ENCODE measurements around the gene ZNF385D.

The ZNF385D gene

GRCh38 chr3:21414506-21414905 lies 336.5 kb downstream of the ZNF385D start:
- no peak for DNase-seq (ENCODE audit: low read depth)
- in situ Hi-C loops (cut with HindIII; ENCODE audit: low sequenced_read_pairs), result no loop called here
- no peak for TF ChIP-seq CTCF (IDR thresholded peaks at IDR 0.05; ENCODE audit: low read depth, low read length, missing control alignments)
- H3K4me3 ChIP-seq (ENCODE audit: low read depth, low read length), result no peak overlapping the region

- in situ Hi-C loops (cut with HindIII; ENCODE audit: low sequenced_read_pairs), result no loop called here
- no peak for TF ChIP-seq CTCF (IDR thresholded peaks at IDR 0.05; ENCODE audit: low read depth, low read length, missing control alignments)
- DNase-seq (ENCODE audit: low read depth), result no peak
- no peak overlapping the region for H3K4me3 ChIP-seq (ENCODE audit: low read depth, low read length)
Observed at GRCh38 chr3:21411058-21411457, 340.0 kb downstream of the ZNF385D start.

- in situ Hi-C loops (cut with HindIII; ENCODE audit: low sequenced_read_pairs), result no loop called here
- no peak for DNase-seq (ENCODE audit: low read depth)
- TF ChIP-seq CTCF (IDR thresholded peaks at IDR 0.05; ENCODE audit: low read depth, low read length, missing control alignments), result no peak
- no peak overlapping the region for H3K4me3 ChIP-seq (ENCODE audit: low read depth, low read length)
Observed at GRCh38 chr3:21409401-21409800, 341.6 kb downstream of the ZNF385D start.

- H3K4me3 ChIP-seq (ENCODE audit: low read depth, low read length), result no peak overlapping the region
- TF ChIP-seq CTCF (IDR thresholded peaks at IDR 0.05; ENCODE audit: low read depth, low read length, missing control alignments), result no peak
- no peak for DNase-seq (ENCODE audit: low read depth)
- in situ Hi-C loops (cut with HindIII; ENCODE audit: low sequenced_read_pairs), result no loop called here
Observed at GRCh38 chr3:21407743-21408142, 343.3 kb downstream of the ZNF385D start.

GRCh38 chr3:21405671-21406667 lies 345.0 kb downstream of the ZNF385D start:
- H3K4me3 ChIP-seq (ENCODE audit: low read depth, low read length), result no peak overlapping the region
- DNase-seq (ENCODE audit: low read depth), result no peak
- no peak for TF ChIP-seq CTCF (IDR thresholded peaks at IDR 0.05; ENCODE audit: low read depth, low read length, missing control alignments)
- in situ Hi-C loops (cut with HindIII; ENCODE audit: low sequenced_read_pairs), result no loop called here

- in situ Hi-C loops (cut with HindIII; ENCODE audit: low sequenced_read_pairs), result no loop called here
- H3K4me3 ChIP-seq (ENCODE audit: low read depth, low read length), result no peak overlapping the region
- DNase-seq (ENCODE audit: low read depth), result no peak
- no peak for TF ChIP-seq CTCF (IDR thresholded peaks at IDR 0.05; ENCODE audit: low read depth, low read length, missing control alignments)
Observed at GRCh38 chr3:21398461-21398860, 352.5 kb downstream of the ZNF385D start.

All from astrocyte of the cerebellum (primary cell).